ENCODE data around the gene LPP.

DNA sequence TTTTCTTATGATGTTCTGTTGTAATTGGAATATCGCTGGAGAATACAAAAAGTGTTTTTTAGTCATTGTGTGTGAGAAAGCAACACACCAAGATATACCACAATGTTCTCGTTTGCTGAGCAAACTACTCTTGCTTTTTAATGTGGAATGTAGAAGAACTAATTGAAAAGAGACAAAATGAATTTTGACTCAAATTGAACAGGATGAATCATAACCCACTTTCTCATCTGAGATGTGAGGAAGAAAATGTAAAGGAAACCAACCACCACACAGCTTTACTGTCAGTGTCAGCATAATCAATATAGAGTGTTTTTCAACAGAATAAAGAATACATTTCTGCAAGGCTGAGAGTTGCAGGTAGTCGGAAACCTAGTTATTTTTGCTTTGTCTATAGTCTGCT lies 569.0 kb downstream of the LPP start:
- TF ChIP-seq POLR2A (IDR thresholded peaks at IDR 0.05; ENCODE audit: insufficient read depth in 1 of 2, low read depth in 2 of 2, low read length in 2 of 2) = no peak
- no peak for TF ChIP-seq ZBTB8A (CRISPR knock-in tag; IDR thresholded peaks at IDR 0.05; ENCODE audit: borderline replicate concordance, low read depth)
